ENCODE data around the gene UBE2D1. TPM values are rescaled to one million over a fixed set of nuclear protein-coding genes. Genes with fewer than 3 reads are reported as not detected.

Gene UBE2D1
- total and polyA plus RNA-seq, 2 of the 8 experiments (the other 6 are each of a cell fraction or from before 2014, with no cell fraction given): 21.2 to 33.5 TPM

- TF ChIP-seq CBX5 (IDR thresholded peaks at IDR 0.05; ENCODE audit: low read depth, low read length) (no peak), RNF2 (IDR thresholded peaks at IDR 0.05; ENCODE audit: borderline replicate concordance, low read depth, low read length, missing control alignments, poor library complexity, severe bottlenecking) (no peak), SIN3A (conservative IDR thresholded peaks at IDR 0.05 in 1 of 2, IDR thresholded peaks at IDR 0.05 in 1 of 2; ENCODE audit: low read depth in 1 of 2, low read length in 2 of 2) (no peak)
Observed at GRCh38 chr10:58404001-58404400, 69.2 kb downstream of the UBE2D1 start (continued).

Data from H1 (cell line).